ENCODE results near the gene DIS3L2.
A peak's percentile ranks its signal among the peaks of the same experiment; 100 is the strongest.
"Not testable (repeated sequence)": the region's sequence is repeated elsewhere in the genome, so short reads cannot be mapped to it uniquely, and the experiment has no call there.

Gene DIS3L2

DNA sequence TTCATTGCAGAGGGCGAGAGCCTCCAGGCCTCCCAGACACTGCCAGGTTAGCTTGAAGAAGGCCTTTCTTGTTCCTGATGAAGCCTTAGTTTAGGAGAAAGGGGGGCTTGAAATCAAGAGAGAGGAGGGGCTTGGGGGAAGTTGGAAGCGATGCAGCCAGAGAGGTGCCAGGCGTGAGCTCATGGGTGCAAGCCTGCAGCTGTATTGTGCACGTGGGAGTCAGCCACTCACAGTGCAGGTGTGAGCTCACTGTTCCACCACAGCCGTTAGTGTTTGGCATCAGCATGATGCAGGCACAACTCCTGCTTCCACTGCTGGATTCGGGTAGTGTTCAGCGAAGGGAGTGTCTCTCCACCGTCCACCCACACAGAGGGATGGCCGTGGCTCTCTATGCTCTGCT, 348.6 kb downstream of the DIS3L2 start:
- DNase-seq = no peak

DNA sequence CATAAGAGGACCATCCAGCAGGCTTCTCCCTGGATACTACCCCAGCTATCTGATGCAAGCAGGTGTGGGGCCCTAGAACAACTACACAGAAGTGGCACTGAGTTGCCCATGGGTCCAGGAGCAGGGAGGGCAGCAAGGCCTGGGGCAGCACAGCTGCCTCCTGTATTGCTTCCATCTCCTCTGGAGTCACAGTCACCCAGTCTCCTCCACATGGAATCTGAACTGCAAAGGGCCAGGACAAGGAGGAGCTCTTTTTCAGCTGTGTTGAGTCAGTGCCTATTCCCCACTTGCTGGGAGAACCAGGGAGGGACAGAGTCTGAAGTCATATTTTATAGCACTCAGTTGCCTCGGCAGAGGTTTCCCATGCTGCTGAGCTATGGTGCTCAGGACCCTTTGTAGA, 349.2 kb downstream of the DIS3L2 start:
- no peak for DNase-seq

DNA sequence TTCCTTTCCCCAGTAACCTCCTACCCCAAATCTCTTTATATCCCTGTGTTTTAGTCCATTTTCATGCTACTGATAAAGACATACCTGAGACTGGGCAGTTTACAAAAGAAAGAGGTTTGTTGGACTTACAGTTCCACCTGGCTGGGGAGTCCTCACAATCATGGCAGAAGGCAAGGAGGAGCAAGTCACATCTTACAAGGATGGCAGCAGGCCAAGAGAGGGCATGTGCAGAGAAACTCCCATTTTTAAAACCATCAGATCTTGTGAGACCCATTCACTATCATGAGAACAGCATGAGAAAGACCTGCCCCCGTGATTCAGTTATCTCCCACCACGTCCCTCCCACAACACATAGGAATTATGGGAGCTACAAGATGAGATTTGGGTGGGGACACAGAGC, 352.1 kb downstream of the DIS3L2 start:
- DNase-seq = not testable (repeated sequence)

DNA sequence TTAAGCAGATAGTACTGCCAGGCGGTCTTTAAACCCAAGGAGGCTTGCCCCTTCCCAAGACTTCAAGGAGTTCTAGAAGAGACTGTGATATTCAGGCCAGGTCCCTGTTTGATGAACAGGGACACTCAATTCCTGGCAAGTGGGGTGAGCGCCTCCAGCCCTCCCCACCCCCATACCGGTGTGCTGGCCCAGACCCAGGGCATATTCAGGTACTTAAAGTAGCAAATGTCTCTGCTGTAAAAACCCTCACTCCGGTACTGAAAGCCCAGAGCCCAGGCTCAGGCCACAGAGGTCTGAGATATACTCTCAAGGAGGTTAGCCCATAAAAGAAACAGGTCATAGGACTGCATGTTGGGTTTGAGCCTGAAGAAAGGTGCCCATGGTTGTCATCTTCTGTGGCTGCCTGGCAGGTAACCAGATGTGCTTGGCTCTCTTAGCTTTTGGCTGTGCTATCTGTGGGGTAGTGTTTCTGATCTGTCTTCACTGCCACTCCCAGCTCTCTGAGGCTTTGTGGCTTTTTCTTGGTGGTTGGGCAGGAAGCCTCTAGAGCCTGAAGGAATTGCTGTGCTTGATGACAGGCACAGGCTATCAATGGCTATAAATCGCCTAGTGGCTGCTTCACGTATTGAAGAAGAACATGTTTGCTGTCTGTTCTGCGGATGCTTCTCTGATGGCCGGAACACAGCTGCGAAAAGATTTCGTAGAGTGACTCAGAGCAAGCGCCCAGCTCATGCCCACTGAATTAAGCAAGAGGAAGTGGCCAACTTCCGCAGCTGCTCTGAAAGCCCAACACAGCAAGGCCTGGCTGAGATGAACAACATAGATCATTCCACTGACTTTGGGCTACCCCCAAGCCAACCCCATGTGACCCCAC, 353.8 kb downstream of the DIS3L2 start:
- no peak for DNase-seq

DNA sequence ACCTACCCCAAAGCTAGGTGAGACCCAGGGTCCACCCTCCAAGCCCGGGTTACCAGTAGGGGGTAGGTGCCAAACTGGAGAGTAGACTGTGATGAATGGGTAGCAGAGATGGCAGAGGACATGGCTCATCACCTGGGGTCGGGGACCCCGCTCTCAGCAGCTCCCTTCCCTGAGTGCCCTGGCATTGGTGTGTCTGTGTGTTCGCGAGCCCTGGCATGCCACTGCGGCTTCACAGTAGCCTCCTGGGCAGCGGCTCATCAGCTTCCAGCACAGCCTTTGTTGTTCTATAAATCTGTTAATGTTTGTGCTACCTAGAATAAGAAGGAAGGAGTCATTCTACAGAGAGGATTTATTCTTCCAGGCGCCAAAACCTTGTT, 354.4 kb downstream of the DIS3L2 start:
- no peak for DNase-seq

DNA sequence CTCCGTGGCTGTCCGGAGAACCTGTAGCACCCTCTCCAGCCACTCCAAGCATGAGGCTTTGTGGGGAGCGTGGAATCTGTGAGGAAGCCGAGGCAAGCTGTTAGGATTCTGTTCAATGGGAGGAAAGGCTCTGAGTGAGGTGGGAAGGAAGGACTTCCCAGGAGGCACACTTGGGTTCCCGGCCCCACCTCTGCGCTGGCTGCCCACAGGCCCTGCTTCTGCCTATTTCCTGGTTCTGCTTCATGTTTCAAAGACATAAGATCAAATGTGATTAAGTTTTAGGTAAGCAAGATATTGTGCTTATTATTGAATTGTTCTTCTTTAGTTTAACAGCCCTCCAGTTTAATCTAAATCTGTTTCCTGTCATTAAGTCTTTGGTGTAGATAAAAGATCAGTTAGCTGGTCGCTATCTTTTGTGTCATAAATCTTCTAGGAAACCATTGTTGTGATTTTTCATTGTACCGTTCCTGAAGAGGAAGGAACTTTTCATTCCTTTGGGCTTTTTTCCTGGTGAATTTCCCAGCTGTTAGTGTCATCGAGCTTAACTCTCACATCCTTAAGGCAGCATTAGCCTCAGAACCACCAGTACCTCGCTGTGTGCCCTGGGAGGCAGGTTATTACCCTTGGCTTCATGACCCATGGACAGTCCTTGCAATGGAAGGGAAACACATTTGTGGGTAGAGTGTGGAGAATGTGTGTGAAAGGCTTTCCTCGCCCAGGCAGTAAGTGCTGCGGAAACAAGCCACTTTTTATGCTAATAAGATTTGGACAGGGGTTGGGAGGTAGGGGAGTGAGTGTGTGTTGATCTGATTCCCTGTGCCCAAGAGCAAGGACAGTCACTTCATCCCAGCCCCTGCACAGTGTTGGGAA, 355.2 kb downstream of the DIS3L2 start:
- DNase-seq = no peak

DNA sequence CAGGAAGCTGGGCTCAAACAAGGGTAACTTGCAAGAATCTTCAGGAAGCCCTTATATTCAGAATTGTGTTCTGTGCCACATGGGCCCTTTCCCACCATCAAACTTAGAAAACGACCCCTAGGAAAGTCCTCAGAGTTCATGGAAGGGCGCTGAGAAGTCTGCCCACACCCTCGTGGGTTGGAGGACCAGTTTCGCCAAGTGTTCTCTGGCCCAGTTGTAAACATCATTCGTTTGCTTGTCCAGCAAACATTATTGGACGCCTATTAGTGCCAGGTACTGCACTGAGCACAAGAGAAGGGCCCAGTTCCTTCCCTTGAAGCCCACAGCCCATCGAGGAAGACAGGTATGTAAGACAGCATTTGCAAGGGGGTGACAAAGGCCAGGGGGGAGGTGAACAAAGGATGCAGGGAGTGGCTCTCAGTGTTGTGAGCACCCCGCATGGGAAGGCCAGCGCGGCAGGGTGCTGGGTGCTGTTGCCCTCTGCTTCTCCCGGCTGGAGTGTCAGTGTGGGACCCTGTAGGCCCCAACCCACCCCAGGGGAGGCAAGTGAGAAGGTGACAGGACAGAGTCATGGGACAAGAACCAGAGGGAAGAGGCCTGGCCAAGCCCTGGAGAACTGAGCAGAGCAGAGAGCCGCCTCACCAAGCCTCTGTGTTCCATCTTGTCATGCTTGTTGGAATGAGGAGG, 356.8 kb downstream of the DIS3L2 start:
- DNase-seq = no peak

DNA sequence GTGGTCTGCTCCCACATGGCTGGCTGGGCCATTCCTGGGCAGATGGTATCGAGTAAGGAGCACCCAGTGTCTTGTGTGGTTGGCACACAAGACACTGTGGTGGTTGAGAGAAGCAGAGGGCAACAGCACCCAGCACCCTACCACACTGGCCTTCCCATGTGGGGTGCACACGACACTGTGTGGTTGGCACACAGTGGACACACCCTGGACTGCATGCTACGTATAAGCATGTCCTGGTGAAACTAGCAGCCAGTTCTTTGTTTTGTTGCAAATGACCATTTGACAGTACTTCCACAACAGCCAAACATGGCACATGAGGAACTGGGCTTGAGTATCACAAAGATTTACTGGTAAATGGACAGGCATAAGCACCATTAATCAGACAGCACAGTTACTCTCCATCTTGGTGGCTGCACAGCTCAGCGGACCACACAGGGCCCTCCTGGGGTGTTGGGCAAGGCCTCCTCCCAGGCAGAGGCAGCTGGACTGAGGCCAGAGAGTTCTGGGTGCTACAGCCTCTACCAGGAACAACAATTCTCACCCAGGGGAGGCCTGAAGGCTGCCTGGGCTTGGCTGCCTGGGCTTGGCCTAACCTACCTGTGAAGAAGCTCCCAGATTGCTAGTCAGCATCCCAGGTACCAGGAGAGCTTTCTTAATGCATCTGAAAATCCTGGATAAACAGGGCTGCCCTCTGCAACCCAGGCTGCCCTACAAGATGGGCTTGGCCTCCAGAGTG, 357.7 kb downstream of the DIS3L2 start:
- DNase-seq = no peak

DNA sequence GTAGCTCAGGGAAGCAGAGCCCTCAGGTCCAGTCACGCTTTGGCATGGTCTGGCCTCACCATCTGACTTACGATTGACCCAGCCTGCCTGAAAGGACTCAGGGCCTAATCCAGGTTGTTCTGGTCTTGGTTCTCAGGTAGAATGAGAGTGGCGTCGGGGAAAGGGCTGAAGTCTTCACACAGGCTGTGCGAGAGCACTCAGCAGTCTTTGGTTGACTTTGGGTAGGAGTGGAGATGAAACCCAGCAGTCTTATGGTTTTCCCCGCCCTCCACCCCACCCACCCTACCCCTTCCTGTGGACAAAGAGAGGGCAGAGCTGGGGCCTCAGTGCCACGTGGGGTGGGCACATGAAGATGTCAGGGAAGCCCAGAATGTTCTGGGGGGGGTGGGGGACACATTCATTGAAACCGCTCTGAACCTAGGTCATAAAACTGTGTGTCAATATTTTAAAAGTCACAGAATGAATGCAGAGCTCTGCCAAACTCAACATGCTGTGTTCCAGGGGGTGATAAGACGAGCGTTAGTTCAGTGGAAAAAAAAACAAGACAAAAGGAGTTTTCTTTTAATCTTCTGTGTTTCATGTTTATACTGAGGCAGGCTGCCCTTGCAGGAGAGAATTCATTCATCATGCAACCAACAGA, 358.4 kb downstream of the DIS3L2 start:
- no peak for DNase-seq

DNA sequence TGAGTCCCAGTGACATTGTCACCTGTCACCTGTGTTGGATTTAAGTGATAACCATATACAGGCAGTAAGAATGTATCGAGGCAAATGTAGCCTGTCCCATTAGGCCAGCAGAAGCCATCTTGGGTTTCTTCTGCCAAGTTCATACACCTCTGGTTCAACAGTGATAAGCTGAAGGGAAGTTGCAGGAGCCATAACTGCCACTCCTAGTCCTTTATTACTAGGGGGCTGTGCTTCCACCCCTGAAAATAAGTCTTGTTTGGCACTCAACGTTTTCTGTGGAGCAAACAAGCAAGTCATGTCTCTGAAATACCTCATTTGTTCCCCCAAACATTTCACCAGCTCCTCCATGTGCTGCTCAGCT, 358.9 kb downstream of the DIS3L2 start:
- no peak for DNase-seq

DNA sequence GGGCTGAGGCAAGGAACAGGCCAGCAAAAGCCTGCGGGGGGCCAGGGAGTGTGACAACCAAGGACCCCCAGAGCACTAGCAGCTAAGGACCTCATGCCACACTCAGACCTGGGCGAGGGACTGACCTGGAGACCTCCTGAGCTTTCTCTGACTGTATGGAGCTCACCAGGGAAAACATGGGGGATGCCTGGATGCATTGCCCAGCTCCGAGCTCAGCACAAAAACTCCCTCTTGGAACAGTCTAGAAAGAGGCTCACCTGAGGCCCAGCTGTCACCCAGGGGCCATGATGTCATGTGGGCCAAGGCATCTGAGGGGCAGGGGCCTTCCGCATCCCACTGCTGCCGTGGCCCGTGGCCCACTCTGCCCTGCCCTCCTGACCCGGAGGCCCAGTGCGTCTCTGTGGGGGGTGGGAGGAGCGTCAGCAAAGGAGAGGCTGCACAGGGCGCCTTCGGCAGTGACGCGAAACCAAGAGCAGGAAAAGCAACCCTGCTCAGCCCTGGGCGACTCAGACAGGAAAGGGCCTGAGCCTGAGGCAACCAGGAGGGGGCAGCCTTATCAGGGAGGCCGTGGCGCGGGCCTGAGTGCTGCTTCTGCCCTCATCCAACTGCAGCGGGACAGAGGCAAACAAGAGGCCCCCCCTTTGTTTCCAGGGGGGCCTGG, 359.8 kb downstream of the DIS3L2 start:
- no peak for DNase-seq

DNA sequence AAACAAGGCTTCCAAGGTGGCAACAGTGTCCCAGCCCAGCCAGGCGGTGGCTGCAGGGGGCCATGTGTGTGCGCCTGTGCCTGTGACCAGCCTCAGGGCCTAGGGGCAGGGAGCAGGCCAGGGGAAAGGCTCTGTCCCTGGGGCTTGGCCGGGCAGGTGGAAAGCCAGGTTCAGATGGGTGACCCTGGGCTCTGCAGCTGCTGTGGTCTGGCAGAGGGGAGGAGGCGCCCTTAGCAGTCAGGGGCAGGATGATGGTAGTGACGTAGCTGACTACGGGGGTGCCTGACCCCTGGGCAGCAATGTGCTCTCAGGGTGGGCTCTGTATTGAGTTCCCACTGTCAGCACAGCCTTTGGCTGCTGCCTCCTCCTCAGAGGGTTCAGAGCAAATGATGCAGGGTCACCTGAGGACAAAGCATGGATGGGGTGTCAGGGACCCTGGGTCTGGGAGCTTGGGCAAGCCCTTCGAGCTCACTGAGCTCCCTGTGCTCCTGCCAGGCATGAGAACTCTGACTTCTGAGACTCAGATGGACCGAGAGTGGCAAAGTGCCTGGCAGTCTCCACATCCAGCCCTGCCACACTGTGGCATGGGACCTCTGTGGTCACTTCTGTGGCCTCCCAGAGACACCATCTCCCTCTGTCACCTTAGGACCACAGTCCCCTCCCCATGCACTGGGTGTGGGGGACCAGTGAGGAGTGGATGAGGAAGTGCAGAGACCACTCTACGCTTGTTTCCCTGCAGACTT, 360.5 kb downstream of the DIS3L2 start:
- no peak for DNase-seq

DNA sequence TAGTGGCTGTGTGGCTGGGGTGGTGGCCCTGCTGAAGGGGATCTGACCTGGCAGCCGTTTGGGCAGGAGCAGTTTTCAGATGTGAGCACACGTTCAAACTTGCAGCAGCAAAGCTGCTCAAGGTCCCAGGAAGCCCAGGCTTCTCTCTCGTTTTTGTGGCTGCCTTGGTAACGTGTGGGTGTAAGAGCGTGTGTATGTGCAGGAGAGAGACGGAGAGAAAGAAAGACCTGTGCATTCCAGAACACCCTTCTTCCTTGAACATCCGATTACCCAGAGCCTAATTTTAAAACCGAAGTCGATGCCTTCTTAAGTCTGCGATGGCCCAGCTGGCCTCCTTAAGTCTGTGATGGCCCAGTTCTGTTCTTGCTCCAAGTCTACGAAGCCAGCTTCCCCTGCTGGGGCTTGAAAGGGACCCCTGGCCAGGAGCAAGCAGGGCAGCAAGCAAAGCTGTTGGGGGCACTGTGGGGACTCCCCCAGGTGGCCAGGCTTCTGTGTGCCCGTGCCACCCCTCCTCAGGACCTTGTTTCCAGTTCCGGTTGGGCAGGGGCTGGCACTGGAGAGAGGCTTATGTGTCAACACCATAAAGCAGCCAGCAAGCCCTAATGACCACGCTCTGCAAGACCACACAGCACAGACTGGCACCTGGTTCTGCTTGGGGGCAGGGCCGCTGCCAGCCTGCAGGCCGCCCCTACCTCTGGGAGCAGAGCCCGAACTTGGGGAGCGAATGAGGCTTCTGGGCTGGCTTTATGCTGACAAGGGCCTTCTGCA, 361.2 kb downstream of the DIS3L2 start:
- DNase-seq = no peak

DNA sequence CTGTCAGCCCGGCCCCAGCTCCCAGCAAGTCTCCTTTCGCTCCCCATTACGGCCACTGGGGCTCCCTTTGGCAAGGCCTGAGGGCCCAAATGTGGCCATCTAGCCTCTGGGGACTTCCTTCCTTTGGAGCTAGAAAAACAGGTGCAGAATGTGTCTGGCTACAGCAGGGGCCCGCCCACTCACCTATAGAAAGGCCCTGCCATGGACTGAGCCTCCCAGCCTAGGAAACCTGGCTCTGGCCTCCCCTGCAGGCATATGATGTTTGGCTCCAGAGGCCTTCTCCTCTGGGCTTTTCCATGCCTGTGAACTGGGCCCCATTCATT, 361.8 kb downstream of the DIS3L2 start:
- no peak for DNase-seq

DNA sequence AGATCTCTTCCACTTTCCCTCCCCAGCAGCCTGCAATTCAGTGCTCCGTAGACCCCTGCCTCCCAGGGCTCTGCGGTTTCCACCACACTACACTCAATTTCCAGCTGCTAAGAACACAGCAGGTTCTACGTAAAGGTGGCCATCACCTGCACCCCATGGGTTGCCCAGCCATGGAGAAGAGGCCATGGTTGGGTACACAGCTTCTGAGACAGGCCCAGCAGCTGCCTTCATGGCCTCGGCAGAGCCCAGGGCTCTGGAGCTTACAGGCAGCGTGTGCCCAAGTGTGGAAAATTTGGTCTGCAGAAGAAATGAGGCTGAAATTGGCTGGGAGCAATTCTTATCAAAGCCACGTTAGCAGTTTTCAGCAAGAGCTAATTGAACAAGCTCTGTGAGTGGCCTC, 362.5 kb downstream of the DIS3L2 start:
- DNase-seq = not testable (repeated sequence)

DNA sequence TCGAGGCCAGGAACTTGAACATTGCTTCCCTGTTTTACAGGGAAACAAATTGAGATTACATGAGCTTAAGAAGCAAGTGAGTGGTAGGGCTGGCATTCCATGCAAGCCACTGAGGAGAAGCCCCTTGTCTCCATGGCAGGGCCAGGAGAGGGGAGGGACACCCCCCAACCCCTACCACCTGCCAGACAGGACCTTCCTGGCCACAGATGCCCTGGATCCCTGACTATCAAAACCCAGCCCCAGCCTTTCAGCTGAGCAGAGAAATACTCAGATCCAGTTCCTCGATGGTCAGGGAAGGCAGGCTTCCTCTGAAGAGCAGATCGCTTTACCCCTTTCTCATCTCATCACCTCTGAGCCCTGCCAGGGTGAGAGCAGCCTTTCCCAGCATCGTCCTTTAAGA, 363.3 kb downstream of the DIS3L2 start:
- DNase-seq = no peak

DNA sequence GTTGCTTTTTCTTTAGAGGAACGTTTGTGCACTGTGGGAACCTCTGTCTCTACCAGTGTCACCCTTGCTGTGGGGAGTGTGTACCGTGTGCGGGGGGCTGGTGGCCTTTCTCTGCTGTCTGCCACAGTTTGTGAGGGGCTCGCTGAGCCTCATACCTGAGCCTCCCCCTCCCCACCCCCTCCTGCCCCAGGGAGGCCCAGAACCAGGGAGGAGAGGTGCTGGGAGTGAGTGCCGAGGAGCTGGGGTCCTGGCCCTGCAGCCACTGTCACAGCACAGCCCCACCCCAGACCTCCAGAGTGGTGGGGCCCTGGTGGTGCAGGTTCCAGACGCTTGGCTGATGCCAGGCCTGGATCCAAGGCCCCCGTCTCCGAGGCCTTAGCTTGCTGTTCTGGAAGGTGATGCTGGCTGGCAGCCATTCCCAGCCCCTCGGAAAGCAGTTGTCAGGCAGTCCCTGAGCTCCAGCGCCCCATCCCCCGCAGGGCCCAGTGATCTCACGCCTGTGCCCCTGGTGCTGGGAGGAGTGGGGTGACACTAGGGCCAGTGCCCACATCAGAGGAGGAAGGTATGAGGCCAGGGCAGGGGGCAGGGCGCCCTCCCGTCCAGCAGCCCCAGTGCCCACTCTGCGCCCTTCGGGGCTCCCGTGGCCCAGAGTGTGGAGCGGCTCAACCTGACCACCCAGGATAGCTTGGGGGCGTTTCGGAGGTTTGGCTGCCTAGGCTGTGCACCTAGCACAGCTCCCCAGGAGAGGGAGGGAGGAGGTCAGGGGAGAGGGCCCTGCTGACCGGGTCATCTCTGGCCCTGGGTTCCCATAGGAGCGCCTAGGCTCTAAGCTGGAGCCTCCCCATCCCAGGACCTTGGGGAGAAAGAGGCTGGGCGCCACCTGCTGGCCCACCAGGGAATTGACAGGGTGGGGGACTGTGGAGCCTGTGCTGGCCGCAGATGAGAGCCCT, 364.1 kb downstream of the DIS3L2 start:
- DNase-seq = peak in 1 of 2 experiments; percentile 11

DNA sequence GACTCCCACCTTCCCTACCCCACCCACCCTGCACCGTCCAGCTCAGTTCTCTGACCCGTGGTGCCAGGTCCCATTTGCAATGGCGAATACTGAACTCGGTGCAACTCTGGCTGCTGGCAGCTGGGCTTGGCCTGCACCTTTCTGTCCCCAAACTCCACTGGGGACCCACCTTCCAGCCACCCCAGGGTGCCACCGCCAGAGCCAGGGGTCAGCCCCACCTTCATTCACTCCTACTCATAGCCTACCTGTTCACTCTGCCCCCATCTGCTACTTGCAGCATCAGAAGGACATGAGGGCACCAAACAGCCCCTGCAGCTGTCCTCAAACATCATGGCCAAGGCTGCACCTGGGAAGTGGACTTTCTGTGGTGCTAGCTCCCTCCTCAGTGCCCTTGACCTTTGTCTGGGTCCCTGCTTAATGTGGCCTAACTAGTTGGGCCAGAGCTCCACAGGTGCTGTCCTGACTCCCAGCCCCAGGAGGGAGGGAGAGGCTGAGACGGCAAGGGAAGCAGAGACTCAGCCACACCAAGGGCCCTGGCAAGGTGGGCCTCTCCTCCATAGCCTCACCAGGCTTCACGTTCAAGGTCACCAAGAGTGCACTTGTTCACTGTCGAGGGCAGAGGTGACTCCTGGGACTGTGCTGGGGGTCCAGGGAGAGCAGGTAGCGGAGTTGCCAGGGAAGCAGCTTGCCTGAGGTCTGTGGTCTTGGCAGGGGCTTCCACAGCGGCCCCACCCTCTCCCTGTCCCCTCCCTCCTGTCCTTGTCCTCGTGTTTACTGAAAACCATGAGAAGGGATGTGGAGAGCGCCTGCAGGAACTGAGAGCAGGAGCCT, 365.0 kb downstream of the DIS3L2 start:
- not testable (repeated sequence) for DNase-seq

Measured in NCI-H1930 (cell line).